ENCODE data around the gene VKORC1L1. TPM values are rescaled to one million over a fixed set of nuclear protein-coding genes. Genes with fewer than 3 reads are reported as not detected.

VKORC1L1 gene
- total and polyA plus RNA-seq, 9 of the 15 experiments (the other 6 are each of a cell fraction or from before 2014, with no cell fraction given): 6.8 to 36.5 (median 19.3) TPM

GRCh38 chr7:65981965-65982792 lies 109.3 kb downstream of the VKORC1L1 start, which contains the start of gene GUSB (continued):
- TF ChIP-seq ATF4 (CRISPR knock-in tag; IDR thresholded peaks at IDR 0.05) (peak; percentile 67; the same call in 1 of the 2 replicates), ZC3H11A (IDR thresholded peaks at IDR 0.05; ENCODE audit: low read depth, low read length) (no peak), SAFB (IDR thresholded peaks at IDR 0.05; ENCODE audit: borderline replicate concordance, low read depth, low read length) (no peak), ZNF57 (CRISPR knock-in tag; IDR thresholded peaks at IDR 0.05) (no peak), HIVEP1 (CRISPR knock-in tag; IDR thresholded peaks at IDR 0.05) (peak; percentile 67; the same call in 1 of the 2 replicates), STAG1 (CRISPR knock-in tag; IDR thresholded peaks at IDR 0.05; ENCODE audit: borderline replicate concordance) (no peak), RBM15 (IDR thresholded peaks at IDR 0.05; ENCODE audit: insufficient read depth, low read length) (no peak), TBP (optimal IDR thresholded peaks at IDR 0.05; ENCODE audit: low read depth, low read length) (peak; percentile 88), POLR3A (IDR thresholded peaks at IDR 0.05; ENCODE audit: borderline replicate concordance, extremely low read depth, insufficient read depth, insufficient read length) (no peak), TBL1XR1 (IDR thresholded peaks at IDR 0.05; ENCODE audit: low read length in 2 of 2) (peak in 1 of 2 experiments; percentile 92; a peak in 2 of 4 replicates)
- TF ChIP-seq, protein P1, sequence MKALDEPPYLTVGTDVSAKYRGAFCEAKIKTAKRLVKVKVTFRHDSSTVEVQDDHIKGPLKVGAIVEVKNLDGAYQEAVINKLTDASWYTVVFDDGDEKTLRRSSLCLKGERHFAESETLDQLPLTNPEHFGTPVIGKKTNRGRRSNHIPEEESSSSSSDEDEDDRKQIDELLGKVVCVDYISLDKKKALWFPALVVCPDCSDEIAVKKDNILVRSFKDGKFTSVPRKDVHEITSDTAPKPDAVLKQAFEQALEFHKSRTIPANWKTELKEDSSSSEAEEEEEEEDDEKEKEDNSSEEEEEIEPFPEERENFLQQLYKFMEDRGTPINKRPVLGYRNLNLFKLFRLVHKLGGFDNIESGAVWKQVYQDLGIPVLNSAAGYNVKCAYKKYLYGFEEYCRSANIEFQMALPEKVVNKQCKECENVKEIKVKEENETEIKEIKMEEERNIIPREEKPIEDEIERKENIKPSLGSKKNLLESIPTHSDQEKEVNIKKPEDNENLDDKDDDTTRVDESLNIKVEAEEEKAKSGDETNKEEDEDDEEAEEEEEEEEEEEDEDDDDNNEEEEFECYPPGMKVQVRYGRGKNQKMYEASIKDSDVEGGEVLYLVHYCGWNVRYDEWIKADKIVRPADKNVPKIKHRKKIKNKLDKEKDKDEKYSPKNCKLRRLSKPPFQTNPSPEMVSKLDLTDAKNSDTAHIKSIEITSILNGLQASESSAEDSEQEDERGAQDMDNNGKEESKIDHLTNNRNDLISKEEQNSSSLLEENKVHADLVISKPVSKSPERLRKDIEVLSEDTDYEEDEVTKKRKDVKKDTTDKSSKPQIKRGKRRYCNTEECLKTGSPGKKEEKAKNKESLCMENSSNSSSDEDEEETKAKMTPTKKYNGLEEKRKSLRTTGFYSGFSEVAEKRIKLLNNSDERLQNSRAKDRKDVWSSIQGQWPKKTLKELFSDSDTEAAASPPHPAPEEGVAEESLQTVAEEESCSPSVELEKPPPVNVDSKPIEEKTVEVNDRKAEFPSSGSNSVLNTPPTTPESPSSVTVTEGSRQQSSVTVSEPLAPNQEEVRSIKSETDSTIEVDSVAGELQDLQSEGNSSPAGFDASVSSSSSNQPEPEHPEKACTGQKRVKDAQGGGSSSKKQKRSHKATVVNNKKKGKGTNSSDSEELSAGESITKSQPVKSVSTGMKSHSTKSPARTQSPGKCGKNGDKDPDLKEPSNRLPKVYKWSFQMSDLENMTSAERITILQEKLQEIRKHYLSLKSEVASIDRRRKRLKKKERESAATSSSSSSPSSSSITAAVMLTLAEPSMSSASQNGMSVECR (CRISPR knock-in tag; IDR thresholded peaks at IDR 0.05): peak; percentile 98
